ENCODE measurements around the gene TXNDC17. TPM values are rescaled to one million over a fixed set of nuclear protein-coding genes. Genes with fewer than 3 reads are reported as not detected.

Gene TXNDC17
- total RNA-seq, 1 experiment from 2014 or later: 151 TPM

DNA sequence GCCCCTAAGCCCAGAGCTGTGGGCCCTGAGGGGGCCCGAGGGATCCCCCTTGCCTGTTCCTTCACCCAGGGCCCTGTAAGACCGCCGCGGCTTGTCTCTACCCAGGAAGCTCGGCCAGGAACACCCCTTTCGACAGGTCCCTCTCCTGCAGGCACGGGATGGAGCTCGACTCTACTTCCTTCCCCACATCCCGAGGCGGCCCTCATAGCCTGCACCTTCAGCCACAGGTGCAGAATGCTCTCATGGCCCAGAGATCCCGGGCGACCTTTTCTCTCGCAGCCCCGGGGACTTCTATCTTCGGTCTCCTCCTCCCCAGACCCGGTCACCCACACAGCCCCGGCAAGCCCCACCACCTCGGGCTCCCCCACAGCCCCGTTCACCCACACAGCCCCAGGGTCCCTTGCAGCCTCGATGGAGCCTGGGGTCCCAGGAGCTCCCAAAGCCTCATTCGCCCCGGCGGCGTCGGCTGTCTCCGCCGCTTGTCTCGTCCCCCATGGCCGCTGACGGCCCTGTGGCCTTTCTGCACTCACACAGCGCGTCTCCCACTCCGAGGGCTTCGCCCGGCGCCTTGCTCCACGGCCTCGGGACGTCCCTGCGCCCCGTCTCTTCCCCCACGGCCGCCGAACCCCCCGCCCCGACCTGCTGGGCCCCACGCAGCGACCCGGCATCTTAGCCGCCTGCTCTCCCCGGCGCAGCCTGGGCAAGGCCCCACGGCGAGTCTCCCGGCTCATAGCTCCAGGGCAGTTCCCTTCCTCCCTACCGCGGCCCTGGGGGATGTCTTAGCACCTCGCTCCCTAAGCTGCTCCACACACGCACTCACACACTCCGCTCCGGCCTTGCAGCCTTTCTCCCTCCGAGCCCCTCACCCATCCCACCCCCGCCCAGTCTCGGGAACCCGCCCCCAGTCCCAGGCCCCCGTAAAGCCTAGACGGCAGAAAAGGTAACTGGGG lies 999 bp upstream of the TXNDC17 start:
- peak; percentile 11 for ATAC-seq

DNA sequence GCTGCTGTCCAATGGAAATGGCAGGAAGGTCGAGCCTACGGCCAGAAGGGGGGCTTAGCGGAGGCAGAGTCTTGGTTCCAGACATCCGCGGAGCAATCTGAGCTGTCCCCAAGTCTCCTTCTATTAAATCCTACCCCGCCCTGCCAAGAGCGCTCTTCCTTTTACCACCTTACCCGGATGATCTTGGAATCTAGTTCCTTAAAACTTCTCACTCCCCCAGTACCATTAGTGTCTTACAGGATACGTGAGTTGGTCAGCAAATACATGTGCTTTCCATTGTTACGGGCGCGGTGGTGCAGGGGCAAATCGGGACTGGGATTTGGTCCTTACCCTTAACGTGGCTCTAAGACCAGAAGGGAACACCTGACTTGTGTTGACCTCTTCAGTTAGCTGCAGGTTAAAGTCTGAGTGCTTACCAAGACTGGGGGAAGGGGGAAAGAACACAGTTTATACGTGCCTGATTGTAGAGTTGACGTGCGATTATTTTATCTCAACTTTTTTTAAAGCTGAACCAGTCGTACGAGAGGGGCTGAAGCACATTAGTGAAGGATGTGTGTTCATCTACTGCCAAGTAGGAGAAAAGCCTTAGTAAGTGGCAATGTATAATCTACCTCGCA lies 495 bp downstream of the TXNDC17 start:
- CTCF ChIA-PET: interaction anchor here (0.7 to 1.4 kb wide), 2 partner anchors 60 to 168 kb away, joined by 3 read pairs; no protein-coding TSS in a partner anchor
- peaks cover 23% of the 10 kb centered on the region for H3K4me1 Mint-ChIP-seq
- peak; percentile 60 for ATAC-seq
- no peaks in the 10 kb centered on the region for H3K9me3 Mint-ChIP-seq
- DNase-seq (ENCODE audit: low spot score): no peak
- H3K27me3 Mint-ChIP-seq (ENCODE audit: low read depth): no peaks in the 10 kb centered on the region
- peak overlapping the region; percentile 88 for H3K4me3 Mint-ChIP-seq
- TF ChIP-seq FOXK1 (CRISPR knock-in tag; IDR thresholded peaks at IDR 0.05): 0 out of 2 replicates have a peak, but pooled peaks have one; percentile 3
- TF ChIP-seq MYBL2 (CRISPR knock-in tag; IDR thresholded peaks at IDR 0.05): 0 out of 2 replicates have a peak, but pooled peaks have one; percentile 14
- TF ChIP-seq, protein P1, sequence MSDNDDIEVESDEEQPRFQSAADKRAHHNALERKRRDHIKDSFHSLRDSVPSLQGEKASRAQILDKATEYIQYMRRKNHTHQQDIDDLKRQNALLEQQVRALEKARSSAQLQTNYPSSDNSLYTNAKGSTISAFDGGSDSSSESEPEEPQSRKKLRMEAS (CRISPR knock-in tag; IDR thresholded peaks at IDR 0.05): 0 out of 2 replicates have a peak, but pooled peaks have one; percentile 17
- TF ChIP-seq SP1 (CRISPR knock-in tag; conservative IDR thresholded peaks at IDR 0.05): peak; percentile 3; the same call in 1 of the 2 replicates
- TF ChIP-seq GRHL2 (CRISPR knock-in tag; IDR thresholded peaks at IDR 0.05; ENCODE audit: insufficient replicate concordance, severe bottlenecking): no peak
- 0 out of 2 replicates have a peak, but pooled peaks have one; percentile 4 for TF ChIP-seq ZNF121 (CRISPR knock-in tag; IDR thresholded peaks at IDR 0.05)
- peak overlapping the region; percentile 89 for H3K27ac Mint-ChIP-seq
- POLR2A ChIA-PET: no interaction called here
- peaks cover 33% of the 10 kb centered on the region for H3K36me3 Mint-ChIP-seq

More for the DNA sequence above, 999 bp upstream of the TXNDC17 start:
- H3K36me3 Mint-ChIP-seq: peaks cover 28% of the 10 kb centered on the region
- peaks cover 23% of the 10 kb centered on the region for H3K4me1 Mint-ChIP-seq
- peak overlapping the region; percentile 88 for H3K4me3 Mint-ChIP-seq
- TF ChIP-seq, protein P2, sequence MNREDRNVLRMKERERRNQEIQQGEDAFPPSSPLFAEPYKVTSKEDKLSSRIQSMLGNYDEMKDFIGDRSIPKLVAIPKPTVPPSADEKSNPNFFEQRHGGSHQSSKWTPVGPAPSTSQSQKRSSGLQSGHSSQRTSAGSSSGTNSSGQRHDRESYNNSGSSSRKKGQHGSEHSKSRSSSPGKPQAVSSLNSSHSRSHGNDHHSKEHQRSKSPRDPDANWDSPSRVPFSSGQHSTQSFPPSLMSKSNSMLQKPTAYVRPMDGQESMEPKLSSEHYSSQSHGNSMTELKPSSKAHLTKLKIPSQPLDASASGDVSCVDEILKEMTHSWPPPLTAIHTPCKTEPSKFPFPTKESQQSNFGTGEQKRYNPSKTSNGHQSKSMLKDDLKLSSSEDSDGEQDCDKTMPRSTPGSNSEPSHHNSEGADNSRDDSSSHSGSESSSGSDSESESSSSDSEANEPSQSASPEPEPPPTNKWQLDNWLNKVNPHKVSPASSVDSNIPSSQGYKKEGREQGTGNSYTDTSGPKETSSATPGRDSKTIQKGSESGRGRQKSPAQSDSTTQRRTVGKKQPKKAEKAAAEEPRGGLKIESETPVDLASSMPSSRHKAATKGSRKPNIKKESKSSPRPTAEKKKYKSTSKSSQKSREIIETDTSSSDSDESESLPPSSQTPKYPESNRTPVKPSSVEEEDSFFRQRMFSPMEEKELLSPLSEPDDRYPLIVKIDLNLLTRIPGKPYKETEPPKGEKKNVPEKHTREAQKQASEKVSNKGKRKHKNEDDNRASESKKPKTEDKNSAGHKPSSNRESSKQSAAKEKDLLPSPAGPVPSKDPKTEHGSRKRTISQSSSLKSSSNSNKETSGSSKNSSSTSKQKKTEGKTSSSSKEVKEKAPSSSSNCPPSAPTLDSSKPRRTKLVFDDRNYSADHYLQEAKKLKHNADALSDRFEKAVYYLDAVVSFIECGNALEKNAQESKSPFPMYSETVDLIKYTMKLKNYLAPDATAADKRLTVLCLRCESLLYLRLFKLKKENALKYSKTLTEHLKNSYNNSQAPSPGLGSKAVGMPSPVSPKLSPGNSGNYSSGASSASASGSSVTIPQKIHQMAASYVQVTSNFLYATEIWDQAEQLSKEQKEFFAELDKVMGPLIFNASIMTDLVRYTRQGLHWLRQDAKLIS (CRISPR knock-in tag; IDR thresholded peaks at IDR 0.05; ENCODE audit: borderline replicate concordance): no peak
- TF ChIP-seq, protein P3, sequence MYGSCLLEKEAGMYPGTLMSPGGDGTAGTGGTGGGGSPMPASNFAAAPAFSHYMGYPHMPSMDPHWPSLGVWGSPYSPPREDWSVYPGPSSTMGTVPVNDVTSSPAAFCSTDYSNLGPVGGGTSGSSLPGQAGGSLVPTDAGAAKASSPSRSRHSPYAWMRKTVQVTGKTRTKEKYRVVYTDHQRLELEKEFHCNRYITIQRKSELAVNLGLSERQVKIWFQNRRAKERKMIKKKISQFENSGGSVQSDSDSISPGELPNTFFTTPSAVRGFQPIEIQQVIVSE (CRISPR knock-in tag; IDR thresholded peaks at IDR 0.05; ENCODE audit: borderline replicate concordance): no peak
- TF ChIP-seq NFATC4 (CRISPR knock-in tag; IDR thresholded peaks at IDR 0.05): no peak
- TF ChIP-seq SP1 (CRISPR knock-in tag; conservative IDR thresholded peaks at IDR 0.05): no peak
- TF ChIP-seq, protein P4, sequence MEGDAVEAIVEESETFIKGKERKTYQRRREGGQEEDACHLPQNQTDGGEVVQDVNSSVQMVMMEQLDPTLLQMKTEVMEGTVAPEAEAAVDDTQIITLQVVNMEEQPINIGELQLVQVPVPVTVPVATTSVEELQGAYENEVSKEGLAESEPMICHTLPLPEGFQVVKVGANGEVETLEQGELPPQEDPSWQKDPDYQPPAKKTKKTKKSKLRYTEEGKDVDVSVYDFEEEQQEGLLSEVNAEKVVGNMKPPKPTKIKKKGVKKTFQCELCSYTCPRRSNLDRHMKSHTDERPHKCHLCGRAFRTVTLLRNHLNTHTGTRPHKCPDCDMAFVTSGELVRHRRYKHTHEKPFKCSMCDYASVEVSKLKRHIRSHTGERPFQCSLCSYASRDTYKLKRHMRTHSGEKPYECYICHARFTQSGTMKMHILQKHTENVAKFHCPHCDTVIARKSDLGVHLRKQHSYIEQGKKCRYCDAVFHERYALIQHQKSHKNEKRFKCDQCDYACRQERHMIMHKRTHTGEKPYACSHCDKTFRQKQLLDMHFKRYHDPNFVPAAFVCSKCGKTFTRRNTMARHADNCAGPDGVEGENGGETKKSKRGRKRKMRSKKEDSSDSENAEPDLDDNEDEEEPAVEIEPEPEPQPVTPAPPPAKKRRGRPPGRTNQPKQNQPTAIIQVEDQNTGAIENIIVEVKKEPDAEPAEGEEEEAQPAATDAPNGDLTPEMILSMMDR (IDR thresholded peaks at IDR 0.05): no peak
- TF ChIP-seq PRRX2 (CRISPR knock-in tag; IDR thresholded peaks at IDR 0.05): no peak
- TF ChIP-seq ELF4 (CRISPR knock-in tag; IDR thresholded peaks at IDR 0.05; ENCODE audit: low read depth): no peak
- H3K27ac Mint-ChIP-seq: no peak overlapping the region
- H3K9me3 Mint-ChIP-seq: no peaks in the 10 kb centered on the region
- ChIA-PET POLR2A (interaction anchor here (0.5 kb wide), 1 partner anchor 32 kb away, joined by 3 read pairs; no protein-coding TSS in a partner anchor), CTCF (interaction anchor here (0.5 to 2.4 kb wide), 6 partner anchors 9 to 365 kb away, joined by 3 to 5 read pairs (median 4); partner anchors contain the start of genes C17orf100 and MED31)
- peak; percentile 29 for DNase-seq (ENCODE audit: low spot score)
- H3K27me3 Mint-ChIP-seq (ENCODE audit: low read depth): no peaks in the 10 kb centered on the region

DNA sequence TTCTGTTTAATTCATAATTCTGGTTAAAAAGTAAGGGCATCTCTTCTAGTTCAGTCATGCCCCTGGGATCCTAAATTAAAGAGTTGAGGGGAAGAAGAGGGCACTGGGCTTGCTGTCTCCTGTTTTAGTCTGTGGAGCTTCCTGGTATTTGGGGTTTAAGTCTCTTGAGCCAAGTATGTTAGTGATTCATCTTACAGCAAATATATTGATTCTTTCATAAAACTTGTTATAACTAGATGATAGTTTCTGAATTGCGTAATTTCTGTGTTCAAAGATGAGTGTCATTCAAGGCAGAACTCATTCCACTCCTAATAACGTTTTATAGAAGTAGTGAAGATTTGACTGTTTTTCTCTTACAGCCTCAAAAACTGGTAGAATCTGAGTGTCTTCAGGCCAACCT lies 1.7 kb downstream of the TXNDC17 start:
- Mint-ChIP-seq H3K9me3 (no peaks in the 10 kb centered on the region), H3K4me1 (peaks cover 24% of the 10 kb centered on the region), H3K36me3 (peaks cover 39% of the 10 kb centered on the region), H3K27me3 (ENCODE audit: low read depth) (no peaks in the 10 kb centered on the region), H3K27ac (no peak overlapping the region), H3K4me3 (peak overlapping the region; percentile 88)
- no peak for DNase-seq (ENCODE audit: low spot score)
- ChIA-PET CTCF (no interaction called here), POLR2A (no interaction called here)
- ATAC-seq: no peak
- TF ChIP-seq RORB (CRISPR knock-in tag; IDR thresholded peaks at IDR 0.05) (no peak), SOX15 (CRISPR knock-in tag; IDR thresholded peaks at IDR 0.05) (no peak), KAT7 (CRISPR knock-in tag; IDR thresholded peaks at IDR 0.05; ENCODE audit: borderline replicate concordance) (no peak), CBFB (CRISPR knock-in tag; IDR thresholded peaks at IDR 0.05; ENCODE audit: low read depth) (no peak), ZNF423 (CRISPR knock-in tag; IDR thresholded peaks at IDR 0.05) (no peak), FOXJ3 (CRISPR knock-in tag; IDR thresholded peaks at IDR 0.05; ENCODE audit: borderline replicate concordance) (no peak)
- TF ChIP-seq, protein P5, sequence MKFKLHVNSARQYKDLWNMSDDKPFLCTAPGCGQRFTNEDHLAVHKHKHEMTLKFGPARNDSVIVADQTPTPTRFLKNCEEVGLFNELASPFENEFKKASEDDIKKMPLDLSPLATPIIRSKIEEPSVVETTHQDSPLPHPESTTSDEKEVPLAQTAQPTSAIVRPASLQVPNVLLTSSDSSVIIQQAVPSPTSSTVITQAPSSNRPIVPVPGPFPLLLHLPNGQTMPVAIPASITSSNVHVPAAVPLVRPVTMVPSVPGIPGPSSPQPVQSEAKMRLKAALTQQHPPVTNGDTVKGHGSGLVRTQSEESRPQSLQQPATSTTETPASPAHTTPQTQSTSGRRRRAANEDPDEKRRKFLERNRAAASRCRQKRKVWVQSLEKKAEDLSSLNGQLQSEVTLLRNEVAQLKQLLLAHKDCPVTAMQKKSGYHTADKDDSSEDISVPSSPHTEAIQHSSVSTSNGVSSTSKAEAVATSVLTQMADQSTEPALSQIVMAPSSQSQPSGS (CRISPR knock-in tag; IDR thresholded peaks at IDR 0.05; ENCODE audit: borderline replicate concordance, low read depth): no peak
- TF ChIP-seq, protein P6, sequence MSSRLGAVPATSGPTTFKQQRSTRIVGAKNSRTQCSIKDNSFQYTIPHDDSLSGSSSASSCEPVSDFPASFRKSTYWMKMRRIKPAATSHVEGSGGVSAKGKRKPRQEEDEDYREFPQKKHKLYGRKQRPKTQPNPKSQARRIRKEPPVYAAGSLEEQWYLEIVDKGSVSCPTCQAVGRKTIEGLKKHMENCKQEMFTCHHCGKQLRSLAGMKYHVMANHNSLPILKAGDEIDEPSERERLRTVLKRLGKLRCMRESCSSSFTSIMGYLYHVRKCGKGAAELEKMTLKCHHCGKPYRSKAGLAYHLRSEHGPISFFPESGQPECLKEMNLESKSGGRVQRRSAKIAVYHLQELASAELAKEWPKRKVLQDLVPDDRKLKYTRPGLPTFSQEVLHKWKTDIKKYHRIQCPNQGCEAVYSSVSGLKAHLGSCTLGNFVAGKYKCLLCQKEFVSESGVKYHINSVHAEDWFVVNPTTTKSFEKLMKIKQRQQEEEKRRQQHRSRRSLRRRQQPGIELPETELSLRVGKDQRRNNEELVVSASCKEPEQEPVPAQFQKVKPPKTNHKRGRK (CRISPR knock-in tag; IDR thresholded peaks at IDR 0.05; ENCODE audit: borderline replicate concordance): no peak
